Sigmoid colon (tissue), 7 donors: Measurements from ENCODE around the gene TROAP. TPM values are rescaled to one million over a fixed set of nuclear protein-coding genes. Genes with fewer than 3 reads are reported as not detected.
A peak's percentile ranks its signal among the peaks of the same experiment; 100 is the strongest.

Experiments
- DNase-seq: peaks from one replicate; pipeline ENCODE4 v3.0.0-alpha.2; 2019
- H3K27ac ChIP-seq, 4 donors: fragments of 200-600 bp; sonication (generic); one replicate each; pipeline ENCODE4 v1.5.1; 2016 to 2019; ENCODE audit warnings: mild to moderate bottlenecking in 1 of 4
- H3K27me3 ChIP-seq, 3 donors: fragments of 200-600 bp; sonication (generic); one replicate each; pipeline ENCODE4 v1.5.1; 2019; ENCODE audit warnings: mild to moderate bottlenecking in 1 of 3
- H3K36me3 ChIP-seq, 4 donors: fragments of 200-600 bp; sonication (generic); one replicate each; pipeline ENCODE4 v1.5.1; 2016 to 2019
- H3K4me1 ChIP-seq, 4 donors: fragments of 200-600 bp; sonication (generic); one replicate each; pipeline ENCODE4 v1.5.1; 2017 to 2019
- H3K4me3 ChIP-seq, 4 donors: fragments of 200-600 bp; sonication (generic); one replicate each; pipeline ENCODE4 v1.5.1; 2017 to 2019; ENCODE audit warnings: mild to moderate bottlenecking in 2 of 4, moderate library complexity in 1 of 4
- H3K9me3 ChIP-seq, 4 donors: fragments of 200-600 bp in 3 of 4; sonication (generic) in 3 of 4; one replicate each; pipeline versions ENCODE4 v1.5.1 to v1.6.1; 2013 to 2019
- EP300 ChIP-seq, 4 donors: sonication (generic); formaldehyde crosslinking; IDR thresholded peaks; one replicate each; pipeline ENCODE4 v1.6.1; 2017; ENCODE audit warnings: antibody characterized with exemption in 4 of 4
- POLR2A ChIP-seq, 2 donors: fragments of 450-650 bp; IDR thresholded peaks; one replicate each; pipeline ENCODE4 v1.6.1; 2016; ENCODE audit warnings: antibody characterized with exemption in 2 of 2, mild to moderate bottlenecking in 2 of 2, moderate library complexity in 2 of 2
- POLR2AphosphoS5 ChIP-seq, 4 donors: sonication (generic); formaldehyde crosslinking; IDR thresholded peaks; one replicate each; pipeline ENCODE4 v1.6.1; 2017; ENCODE audit warnings: antibody characterized with exemption in 4 of 4
- WGBS, 2 donors: extraction: QIAGEN DNeasy Blood & Tissue Kit; methylation state at CpG; one replicate each; pipeline ENCODE4 v1.1.7; 2013; 5-methylcytosine and 5-hydroxymethylcytosine counted together
- intact Hi-C: fragments of 100-400 bp; cut with DNase I; formaldehyde crosslinking; loops from one replicate; pipeline ENCODE4 v1.15.1; 2023
- polyA plus RNA-seq, 3 donors: library from polyadenylated mRNA; stranded (reverse); fragments of 200-250 nt; gene quantifications; one replicate each; pipeline ENCODE4 v1.2.3, GENCODE V29; 2013
- total RNA-seq, 4 donors: library from RNA; depleted of rRNA; stranded (reverse); fragments of >200 nt; gene quantifications; one replicate each; pipeline ENCODE4 v1.1.0, GENCODE V29; 2016
- TF ChIP-seq, protein P1 (sequence below), 4 experiments: fragments of 450-650 bp in 3 of 4; fragments of 200-600 bp in 1 of 4; IDR thresholded peaks; one replicate each; pipeline ENCODE4 v1.5.1; 2016 to 2019; ENCODE audit warnings: antibody characterized with exemption in 4 of 4, mild to moderate bottlenecking in 3 of 4, moderate library complexity in 2 of 4
- donor health status: healthy with polysubstance abuse.
- donor health status: Bipolar disorder and iron deficiency.
- donor health status: healthy.

The TROAP gene
- total and polyA plus RNA-seq, 7 donors = 0.36 to 25.7 (median 4.9) TPM; not detected in 3

DNA sequence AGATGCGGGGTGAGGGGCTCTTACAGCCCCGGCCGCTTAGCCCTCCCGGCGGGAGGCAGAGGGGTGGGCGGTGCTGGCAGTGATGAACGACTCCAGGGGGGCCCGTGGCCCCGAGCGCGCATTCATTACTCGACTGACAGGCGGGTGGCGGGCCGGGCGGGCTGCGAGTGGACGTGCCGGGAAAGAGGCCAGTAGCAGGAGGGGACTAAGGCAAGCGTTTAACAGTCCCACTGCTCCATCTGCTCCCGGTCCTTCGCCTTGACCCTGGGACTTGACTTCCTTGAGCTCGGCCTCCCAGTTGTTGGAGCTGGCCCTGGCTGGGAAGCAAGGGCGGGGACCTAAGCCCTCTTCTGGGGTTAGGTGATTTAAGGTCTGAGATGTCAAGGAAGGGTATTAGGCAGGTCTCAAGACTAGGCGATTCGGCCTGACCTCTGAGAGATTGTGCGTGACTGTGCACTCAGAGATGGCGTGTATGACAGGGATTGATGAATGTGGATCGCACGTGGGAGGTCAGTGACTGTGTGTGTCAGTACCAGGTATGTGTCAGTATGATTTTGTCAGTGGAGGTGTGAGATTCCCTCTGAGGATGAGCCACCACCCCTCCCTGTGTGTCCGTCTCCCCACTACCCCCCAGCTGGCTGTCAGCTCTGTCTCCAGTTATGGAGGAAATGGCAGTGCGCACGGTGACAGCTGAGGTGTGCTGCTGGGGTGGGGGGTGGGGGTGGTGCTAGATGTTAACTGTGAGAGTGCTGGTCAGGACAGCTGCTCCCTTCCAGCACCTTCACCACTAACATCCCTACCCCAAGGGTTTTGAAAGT lies 20.1 kb downstream of the TROAP start:
- no peaks in the 10 kb centered on the region for H3K9me3 ChIP-seq
- H3K4me1 ChIP-seq = peaks cover 0 to 54% (median 53%) of the 10 kb centered on the region in 4 donors
- DNase-seq = peak; percentile 65
- H3K4me3 ChIP-seq = peak overlapping the region in 3 of 4 donors; percentile 40 to 50 (median 50)
- intact Hi-C loops = no loop called here
- H3K27ac ChIP-seq = no peak overlapping the region
- H3K36me3 ChIP-seq = no peaks in the 10 kb centered on the region
- WGBS, 2 donors = 2 to 3% methylated on average over 33 of the region's 33 CpGs
- TF ChIP-seq POLR2A (IDR thresholded peaks at IDR 0.05) = no peak
- no peak for TF ChIP-seq POLR2AphosphoS5 (IDR thresholded peaks at IDR 0.05)
- TF ChIP-seq, protein P1, sequence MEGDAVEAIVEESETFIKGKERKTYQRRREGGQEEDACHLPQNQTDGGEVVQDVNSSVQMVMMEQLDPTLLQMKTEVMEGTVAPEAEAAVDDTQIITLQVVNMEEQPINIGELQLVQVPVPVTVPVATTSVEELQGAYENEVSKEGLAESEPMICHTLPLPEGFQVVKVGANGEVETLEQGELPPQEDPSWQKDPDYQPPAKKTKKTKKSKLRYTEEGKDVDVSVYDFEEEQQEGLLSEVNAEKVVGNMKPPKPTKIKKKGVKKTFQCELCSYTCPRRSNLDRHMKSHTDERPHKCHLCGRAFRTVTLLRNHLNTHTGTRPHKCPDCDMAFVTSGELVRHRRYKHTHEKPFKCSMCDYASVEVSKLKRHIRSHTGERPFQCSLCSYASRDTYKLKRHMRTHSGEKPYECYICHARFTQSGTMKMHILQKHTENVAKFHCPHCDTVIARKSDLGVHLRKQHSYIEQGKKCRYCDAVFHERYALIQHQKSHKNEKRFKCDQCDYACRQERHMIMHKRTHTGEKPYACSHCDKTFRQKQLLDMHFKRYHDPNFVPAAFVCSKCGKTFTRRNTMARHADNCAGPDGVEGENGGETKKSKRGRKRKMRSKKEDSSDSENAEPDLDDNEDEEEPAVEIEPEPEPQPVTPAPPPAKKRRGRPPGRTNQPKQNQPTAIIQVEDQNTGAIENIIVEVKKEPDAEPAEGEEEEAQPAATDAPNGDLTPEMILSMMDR (IDR thresholded peaks at IDR 0.05) = no peak
- no peak for TF ChIP-seq EP300 (IDR thresholded peaks at IDR 0.05)
- peaks cover 38 to 96% (median 69%) of the 10 kb centered on the region in 3 donors for H3K27me3 ChIP-seq

DNA sequence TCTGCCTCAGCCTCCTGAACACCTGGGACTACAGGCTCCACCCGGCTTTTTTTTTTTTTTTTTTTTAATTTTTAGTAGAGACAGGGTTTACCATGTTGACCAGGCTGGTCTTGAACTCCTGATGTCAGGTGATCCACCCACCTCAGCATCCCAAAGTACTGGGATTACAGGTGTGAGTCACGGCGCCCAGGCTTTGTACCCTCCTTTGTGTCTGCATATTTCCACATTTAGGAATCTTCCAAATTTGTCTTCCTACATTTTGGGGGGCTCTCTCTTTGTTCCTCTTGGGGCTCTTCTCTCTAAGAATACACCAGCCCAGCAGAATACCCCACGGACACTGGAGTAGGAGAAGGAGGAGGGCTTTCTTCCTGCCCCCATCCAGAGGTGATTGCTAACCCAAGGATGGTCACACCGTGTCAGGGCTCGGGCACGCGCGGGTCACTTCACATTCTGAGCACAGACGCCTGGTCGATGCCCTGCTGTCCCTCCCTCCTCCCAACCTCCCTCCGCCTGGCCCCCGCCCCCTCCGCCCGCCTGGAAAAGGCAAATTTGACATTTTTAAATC lies 21.5 kb downstream of the TROAP start:
- H3K36me3 ChIP-seq = no peaks in the 10 kb centered on the region
- H3K27ac ChIP-seq = no peak overlapping the region
- no peak for DNase-seq
- H3K4me1 ChIP-seq = peaks cover 0 to 56% (median 55%) of the 10 kb centered on the region in 4 donors
- WGBS, 2 donors = 8 to 17% methylated on average over 15 of the region's 15 CpGs
- TF ChIP-seq POLR2A (IDR thresholded peaks at IDR 0.05) (no peak), EP300 (IDR thresholded peaks at IDR 0.05) (no peak), POLR2AphosphoS5 (IDR thresholded peaks at IDR 0.05) (no peak)
- TF ChIP-seq, protein P1 (IDR thresholded peaks at IDR 0.05) = no peak
- H3K9me3 ChIP-seq = no peaks in the 10 kb centered on the region
- intact Hi-C loops = no loop called here
- peaks cover 44 to 96% (median 77%) of the 10 kb centered on the region in 3 donors for H3K27me3 ChIP-seq
- peak overlapping the region in 2 of 4 donors; percentile 43 to 45 for H3K4me3 ChIP-seq

DNA sequence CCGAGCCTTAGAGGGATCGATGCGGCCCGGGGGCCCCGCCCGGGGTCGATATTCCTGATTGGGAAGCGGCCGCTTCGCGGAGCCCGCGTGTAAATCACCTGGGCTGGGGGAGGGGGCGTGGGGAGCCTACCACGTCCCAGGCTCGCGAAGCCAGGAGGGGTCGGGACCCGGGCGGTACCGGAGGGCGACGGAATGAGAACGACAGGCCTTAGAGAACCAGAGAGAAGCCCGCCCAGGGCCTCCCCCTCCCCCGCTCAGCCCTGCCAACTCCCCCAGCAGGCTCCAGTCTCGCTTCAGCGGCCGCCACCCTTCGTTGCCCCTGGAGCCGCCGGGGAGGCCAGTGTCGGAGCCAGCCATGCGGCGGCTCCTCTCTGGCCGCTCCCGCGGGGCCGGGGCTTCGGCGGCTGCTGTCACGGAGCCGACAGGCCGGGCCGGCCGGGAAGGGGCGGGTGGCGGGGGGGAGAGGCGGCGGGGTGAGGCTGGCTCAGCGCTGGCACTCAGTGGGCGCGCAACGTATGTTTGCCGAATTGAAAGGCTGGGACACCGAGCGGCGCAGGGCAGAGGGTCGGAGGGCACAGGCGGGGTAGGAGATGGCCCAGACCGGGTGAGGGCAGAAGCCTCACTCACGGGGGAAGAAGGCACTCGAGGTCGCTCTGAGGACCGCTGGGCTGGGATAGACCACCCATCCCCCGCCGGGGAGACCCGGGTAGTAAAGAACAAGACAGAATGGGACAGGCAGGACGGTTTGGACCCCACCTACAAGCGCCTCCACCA lies 22.2 kb downstream of the TROAP start:
- DNase-seq = peak; percentile 62
- Histone ChIP-seq H3K4me1 (peaks cover 0 to 56% (median 55%) of the 10 kb centered on the region in 4 donors), H3K9me3 (no peaks in the 10 kb centered on the region), H3K4me3 (peak overlapping the region; percentile 11 to 45 (median 38)), H3K36me3 (no peaks in the 10 kb centered on the region), H3K27ac (no peak overlapping the region), H3K27me3 (peaks cover 44 to 97% (median 82%) of the 10 kb centered on the region in 3 donors)
- TF ChIP-seq POLR2A (IDR thresholded peaks at IDR 0.05) (no peak), EP300 (IDR thresholded peaks at IDR 0.05) (no peak), POLR2AphosphoS5 (IDR thresholded peaks at IDR 0.05) (no peak)
- TF ChIP-seq, protein P1 (IDR thresholded peaks at IDR 0.05) = no peak
- WGBS, 2 donors = 1% methylated on average over 70 of the region's 70 CpGs
- intact Hi-C loops = no loop called here

DNA sequence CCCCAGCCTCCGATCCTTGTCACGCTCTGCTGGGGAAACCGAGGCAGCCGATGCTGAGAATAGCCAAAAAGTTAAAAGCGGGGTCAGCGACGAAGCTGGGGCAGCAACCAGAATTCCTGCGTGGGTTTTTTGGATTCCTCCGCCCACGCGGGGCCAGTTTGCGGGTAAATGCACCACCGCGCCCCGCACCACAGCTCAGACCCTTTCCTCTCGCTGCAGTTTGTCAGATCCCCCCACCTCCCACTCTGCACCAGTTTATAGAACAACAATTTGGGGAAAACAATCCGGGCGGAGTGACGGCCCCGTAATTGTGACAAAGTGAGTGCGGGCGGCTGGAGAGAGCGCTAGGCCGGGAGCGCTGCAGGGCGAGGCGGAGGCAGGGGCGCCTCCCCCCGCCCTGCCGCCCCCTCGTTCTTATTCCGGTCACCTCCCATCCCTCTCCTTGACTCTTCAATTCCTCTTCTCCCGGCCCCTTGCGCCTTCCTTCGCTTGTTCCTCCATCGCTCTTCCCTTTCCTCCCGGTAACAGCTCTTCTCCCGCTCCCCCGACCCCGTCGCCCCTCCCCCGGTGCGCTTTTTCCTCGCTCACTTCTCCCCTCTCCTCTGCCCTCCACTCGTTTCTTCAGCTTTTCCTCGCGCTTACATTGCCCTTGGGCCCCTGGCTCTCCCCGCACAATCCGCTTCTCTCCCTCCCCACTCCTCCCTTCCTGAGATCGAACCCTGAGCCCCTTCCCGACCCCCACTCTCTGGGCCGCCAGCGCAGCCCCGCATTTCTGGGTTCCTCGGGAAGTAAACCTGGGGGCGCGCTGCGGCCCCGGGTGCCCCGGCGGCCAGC lies 23.0 kb downstream of the TROAP start:
- Histone ChIP-seq H3K4me1 (peaks cover 0 to 56% (median 55%) of the 10 kb centered on the region in 4 donors), H3K4me3 (peak overlapping the region in 3 of 4 donors; percentile 33 to 45 (median 43)), H3K36me3 (no peaks in the 10 kb centered on the region), H3K27me3 (peaks cover 44 to 99% (median 90%) of the 10 kb centered on the region in 3 donors), H3K27ac (no peak overlapping the region), H3K9me3 (no peaks in the 10 kb centered on the region)
- TF ChIP-seq POLR2A (IDR thresholded peaks at IDR 0.05) = no peak
- intact Hi-C loops = no loop called here
- DNase-seq = peak; percentile 40
- WGBS, 2 donors = 2% methylated on average over 61 of the region's 61 CpGs
